22Rv1 (cell line): ENCODE results near the gene PBX1.

ENCODE experiments used
- ZFX ChIP-seq: fragments of 450-650 bp; IDR thresholded peaks from 2 replicates; pipeline ENCODE4 v1.6.1; 2017; ENCODE audit warnings: antibody characterized with exemption, borderline replicate concordance
- TF ChIP-seq, protein P1 (sequence below): fragments of 450-650 bp; IDR thresholded peaks from 2 replicates; pipeline ENCODE4 v1.5.1; 2017; ENCODE audit warnings: mild to moderate bottlenecking

- TF ChIP-seq, protein P1, sequence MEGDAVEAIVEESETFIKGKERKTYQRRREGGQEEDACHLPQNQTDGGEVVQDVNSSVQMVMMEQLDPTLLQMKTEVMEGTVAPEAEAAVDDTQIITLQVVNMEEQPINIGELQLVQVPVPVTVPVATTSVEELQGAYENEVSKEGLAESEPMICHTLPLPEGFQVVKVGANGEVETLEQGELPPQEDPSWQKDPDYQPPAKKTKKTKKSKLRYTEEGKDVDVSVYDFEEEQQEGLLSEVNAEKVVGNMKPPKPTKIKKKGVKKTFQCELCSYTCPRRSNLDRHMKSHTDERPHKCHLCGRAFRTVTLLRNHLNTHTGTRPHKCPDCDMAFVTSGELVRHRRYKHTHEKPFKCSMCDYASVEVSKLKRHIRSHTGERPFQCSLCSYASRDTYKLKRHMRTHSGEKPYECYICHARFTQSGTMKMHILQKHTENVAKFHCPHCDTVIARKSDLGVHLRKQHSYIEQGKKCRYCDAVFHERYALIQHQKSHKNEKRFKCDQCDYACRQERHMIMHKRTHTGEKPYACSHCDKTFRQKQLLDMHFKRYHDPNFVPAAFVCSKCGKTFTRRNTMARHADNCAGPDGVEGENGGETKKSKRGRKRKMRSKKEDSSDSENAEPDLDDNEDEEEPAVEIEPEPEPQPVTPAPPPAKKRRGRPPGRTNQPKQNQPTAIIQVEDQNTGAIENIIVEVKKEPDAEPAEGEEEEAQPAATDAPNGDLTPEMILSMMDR, result no peak
- no peak for TF ChIP-seq ZFX
Observed at GRCh38 chr1:164702664-164703063, 143.7 kb downstream of the PBX1 start.
